Transverse colon (tissue), 3 donors: ENCODE measurements around the gene SMIM17.

ENCODE experiments used
- POLR2A ChIP-seq: fragments of 450-650 bp; IDR thresholded peaks from one replicate; pipeline ENCODE4 v1.6.1; 2016; ENCODE audit warnings: antibody characterized with exemption, mild to moderate bottlenecking, moderate library complexity
- POLR2AphosphoS5 ChIP-seq, 3 donors: sonication (generic); formaldehyde crosslinking; IDR thresholded peaks; one replicate each; pipeline ENCODE4 v1.6.1; 2016; ENCODE audit warnings: antibody characterized with exemption in 3 of 3

- TF ChIP-seq POLR2AphosphoS5 (IDR thresholded peaks at IDR 0.05), result no peak
- no peak for TF ChIP-seq POLR2A
Measured at GRCh38 chr19:56619121-56619520, 23.8 kb upstream of the SMIM17 start.
